Neural cell (in vitro differentiated cells): ENCODE data around the gene SUPT3H. TPM values are rescaled to one million over a fixed set of nuclear protein-coding genes. Genes with fewer than 3 reads are reported as not detected.

Experiments
- H2AFZ ChIP-seq: fragments of 200-600, 300-800 bp; sonication (generic), shearing (Covaris generic); 2 replicates; pipeline ENCODE4 v1.6.0; 2014; ENCODE audit warnings: low read depth, mild to moderate bottlenecking, antibody characterized with exemption, low read length, moderate library complexity
- H3F3A ChIP-seq: fragments of 200-600 bp; shearing (Covaris generic); 2 replicates; pipeline ENCODE4 v1.6.1; 2016; ENCODE audit warnings: mild to moderate bottlenecking, moderate library complexity, mixed read lengths, antibody characterized with exemption, low read length; ENCODE audit not compliant: insufficient read depth, poor library complexity, severe bottlenecking
- H3K27ac ChIP-seq: fragments of 200-600, 300-800 bp; sonication (generic), shearing (Covaris generic); 2 replicates; pipeline ENCODE4 v1.5.1; 2014; ENCODE audit warnings: mild to moderate bottlenecking, low read length, moderate library complexity
- H3K27me3 ChIP-seq: fragments of 300-800, 200-600 bp; sonication (generic), shearing (Covaris generic); 2 replicates; pipeline ENCODE4 v1.6.0; 2014; ENCODE audit warnings: mild to moderate bottlenecking, low read depth, low read length, moderate library complexity; ENCODE audit not compliant: insufficient read depth
- H3K36me3 ChIP-seq: fragments of 300-800, 200-600 bp; sonication (generic), shearing (Covaris generic); 2 replicates; pipeline ENCODE4 v1.5.1; 2014; ENCODE audit warnings: mild to moderate bottlenecking, antibody characterized with exemption, low read length, moderate library complexity; ENCODE audit not compliant: insufficient read depth
- H3K4me2 ChIP-seq: fragments of 300-800, 200-600 bp; sonication (generic), shearing (Covaris generic); 2 replicates; pipeline ENCODE4 v1.6.0; 2014; ENCODE audit warnings: mild to moderate bottlenecking, low read length
- H3K4me3 ChIP-seq: fragments of 300-800, 200-600 bp; sonication (generic), shearing (Covaris generic); 2 replicates; pipeline ENCODE4 v1.5.1; 2014; ENCODE audit warnings: mild to moderate bottlenecking, low read length, moderate library complexity
- H3K79me2 ChIP-seq: fragments of 200-600 bp; shearing (Covaris generic); replicated peaks from 2 replicates; pipeline ENCODE4 v1.6.0; 2014; ENCODE audit warnings: mild to moderate bottlenecking, low read length, moderate library complexity; ENCODE audit not compliant: insufficient read depth
- H3K9ac ChIP-seq: fragments of 300-800, 200-600 bp; sonication (generic), shearing (Covaris generic); 2 replicates; pipeline ENCODE4 v1.6.1; 2016; ENCODE audit warnings: mild to moderate bottlenecking, low read length, mixed read lengths
- H3K9me2 ChIP-seq: fragments of 200-600 bp; shearing (Covaris generic); 2 replicates; pipeline ENCODE4 v1.6.1; 2016; ENCODE audit warnings: mild to moderate bottlenecking, low read length, mixed read lengths; ENCODE audit not compliant: insufficient read depth
- H3K9me3 ChIP-seq: fragments of 200-600, 300-800 bp; sonication (generic), shearing (Covaris generic); 2 replicates; pipeline ENCODE4 v1.6.1; 2016; ENCODE audit warnings: mild to moderate bottlenecking, mixed run types, low read length, moderate library complexity, mixed read lengths
- H4K20me1 ChIP-seq: fragments of 200-600 bp; shearing (Covaris generic); 2 replicates; pipeline ENCODE4 v1.6.1; 2016; ENCODE audit warnings: mild to moderate bottlenecking, mixed run types; ENCODE audit not compliant: insufficient read depth
- EP300 ChIP-seq: fragments of 450-650 bp; conservative IDR thresholded peaks from 2 replicates; pipeline ENCODE4 v1.6.1; 2014; ENCODE audit warnings: antibody characterized with exemption, mild to moderate bottlenecking, moderate library complexity; ENCODE audit not compliant: poor library complexity, severe bottlenecking
- EZH2 ChIP-seq: fragments of 200-600, 300-800 bp; shearing (Covaris generic), sonication (generic); IDR thresholded peaks from 2 replicates; pipeline ENCODE4 v1.6.1; 2014; ENCODE audit warnings: antibody characterized with exemption, low read length, borderline replicate concordance, mild to moderate bottlenecking; ENCODE audit not compliant: insufficient read depth, poor library complexity, severe bottlenecking
- RAD21 ChIP-seq: fragments of 450-650 bp; conservative IDR thresholded peaks from 2 replicates; pipeline ENCODE4 v1.6.1; 2014; ENCODE audit warnings: antibody characterized with exemption, mild to moderate bottlenecking, moderate library complexity
- REST ChIP-seq: IDR thresholded peaks from 2 replicates; pipeline ENCODE4 v1.6.1; 2012; ENCODE audit warnings: borderline replicate concordance
- SMC3 ChIP-seq: fragments of 450-650 bp; conservative IDR thresholded peaks from 2 replicates; pipeline ENCODE4 v1.6.1; 2014; ENCODE audit warnings: antibody characterized with exemption, mild to moderate bottlenecking, moderate library complexity; ENCODE audit not compliant: poor library complexity
- TAF1 ChIP-seq: IDR thresholded peaks from 2 replicates; pipeline ENCODE4 v1.6.1; 2012; ENCODE audit warnings: low read depth
- polyA plus RNA-seq: library from polyadenylated mRNA; depleted of rRNA; stranded (reverse); fragments of >200 nt; gene quantifications from 2 replicates; pipeline ENCODE4 v1.2.3, GENCODE V29; 2014
- TF ChIP-seq, protein P1 (sequence below): fragments of 450-650 bp; IDR thresholded peaks from 2 replicates; pipeline ENCODE4 v1.5.1; 2014; ENCODE audit warnings: antibody characterized with exemption, mild to moderate bottlenecking, moderate library complexity; ENCODE audit not compliant: poor library complexity, severe bottlenecking

Gene SUPT3H
- polyA plus RNA-seq, 1 donor from 2014 or later: 6.8 TPM

GRCh38 chr6:45092135-45092534 lies 285.6 kb downstream of the SUPT3H start:
- no peaks in the 10 kb centered on the region for H3K79me2 ChIP-seq
- H4K20me1 ChIP-seq: no peaks in the 10 kb centered on the region
- no peak overlapping the region for H2AFZ ChIP-seq
- TF ChIP-seq REST: no peak
- no peak for TF ChIP-seq RAD21
- no peak for TF ChIP-seq SMC3
- TF ChIP-seq, protein P1, sequence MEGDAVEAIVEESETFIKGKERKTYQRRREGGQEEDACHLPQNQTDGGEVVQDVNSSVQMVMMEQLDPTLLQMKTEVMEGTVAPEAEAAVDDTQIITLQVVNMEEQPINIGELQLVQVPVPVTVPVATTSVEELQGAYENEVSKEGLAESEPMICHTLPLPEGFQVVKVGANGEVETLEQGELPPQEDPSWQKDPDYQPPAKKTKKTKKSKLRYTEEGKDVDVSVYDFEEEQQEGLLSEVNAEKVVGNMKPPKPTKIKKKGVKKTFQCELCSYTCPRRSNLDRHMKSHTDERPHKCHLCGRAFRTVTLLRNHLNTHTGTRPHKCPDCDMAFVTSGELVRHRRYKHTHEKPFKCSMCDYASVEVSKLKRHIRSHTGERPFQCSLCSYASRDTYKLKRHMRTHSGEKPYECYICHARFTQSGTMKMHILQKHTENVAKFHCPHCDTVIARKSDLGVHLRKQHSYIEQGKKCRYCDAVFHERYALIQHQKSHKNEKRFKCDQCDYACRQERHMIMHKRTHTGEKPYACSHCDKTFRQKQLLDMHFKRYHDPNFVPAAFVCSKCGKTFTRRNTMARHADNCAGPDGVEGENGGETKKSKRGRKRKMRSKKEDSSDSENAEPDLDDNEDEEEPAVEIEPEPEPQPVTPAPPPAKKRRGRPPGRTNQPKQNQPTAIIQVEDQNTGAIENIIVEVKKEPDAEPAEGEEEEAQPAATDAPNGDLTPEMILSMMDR: no peak
- TF ChIP-seq EZH2: no peak
- no peak for TF ChIP-seq TAF1
- no peak overlapping the region for H3K9ac ChIP-seq
- H3K36me3 ChIP-seq: no peaks in the 10 kb centered on the region
- H3K9me2 ChIP-seq: no peaks in the 10 kb centered on the region
- no peak overlapping the region for H3K4me2 ChIP-seq
- no peaks in the 10 kb centered on the region for H3F3A ChIP-seq
- H3K4me3 ChIP-seq: no peak overlapping the region
- no peaks in the 10 kb centered on the region for H3K9me3 ChIP-seq
- no peak overlapping the region for H3K27ac ChIP-seq
- no peaks in the 10 kb centered on the region for H3K27me3 ChIP-seq

GRCh38 chr6:45086360-45087084 lies 291.2 kb downstream of the SUPT3H start:
- Histone ChIP-seq H2AFZ (no peak overlapping the region), H4K20me1 (no peaks in the 10 kb centered on the region), H3K4me2 (no peak overlapping the region), H3K79me2 (no peaks in the 10 kb centered on the region), H3K27me3 (no peaks in the 10 kb centered on the region), H3K27ac (no peak overlapping the region), H3K36me3 (no peaks in the 10 kb centered on the region), H3K4me3 (no peak overlapping the region), H3K9ac (no peak overlapping the region), H3K9me3 (no peaks in the 10 kb centered on the region), H3F3A (no peaks in the 10 kb centered on the region), H3K9me2 (no peaks in the 10 kb centered on the region)
- TF ChIP-seq TAF1 (no peak), REST (no peak), EP300 (no peak), EZH2 (no peak), RAD21 (no peak), SMC3 (no peak)
- TF ChIP-seq, protein P1: no peak
